ENCODE data around the gene RRM2.

- TF ChIP-seq CTCF (conservative IDR thresholded peaks at IDR 0.05 in 1 of 2, IDR thresholded peaks at IDR 0.05 in 1 of 2; ENCODE audit: low read depth in 1 of 2, low read length in 2 of 2) (no peak), EZH2 (IDR thresholded peaks at IDR 0.05; ENCODE audit: low read length, missing control alignments) (no peak)
These were observed 44.8 kb downstream of the RRM2 start for GRCh38 chr2:10167316-10167715.
